HCT116 (cell line): ENCODE results near the gene ITPR1.
"Not testable (repeated sequence)": the region's sequence is repeated elsewhere in the genome, so short reads cannot be mapped to it uniquely, and the experiment has no call there.

Experiments used
- EZH2 ChIP-seq: fragments of 200-600 bp; sonication (generic); IDR thresholded peaks from 2 replicates; pipeline ENCODE4 v1.6.1; 2017; ENCODE audit warnings: antibody characterized with exemption, mixed run types
- JUND ChIP-seq: IDR thresholded peaks from 2 replicates; pipeline ENCODE4 v1.6.1; 2012
- POLR2A ChIP-seq: IDR thresholded peaks from 2 replicates; pipeline ENCODE4 v1.7.0; 2011; ENCODE audit warnings: borderline replicate concordance; ENCODE audit not compliant: insufficient read depth, insufficient read length; ENCODE audit errors: extremely low read depth
- POLR2AphosphoS5 ChIP-seq: IDR thresholded peaks from 2 replicates; pipeline ENCODE4 v1.6.1; 2011; ENCODE audit warnings: mild to moderate bottlenecking, low read depth, low read length, moderate library complexity
- RAD21 ChIP-seq: IDR thresholded peaks from 2 replicates; pipeline ENCODE4 v1.6.1; 2012; ENCODE audit warnings: low read depth, mild to moderate bottlenecking
- SP1 ChIP-seq: IDR thresholded peaks from 2 replicates; pipeline ENCODE4 v1.6.1; 2012; ENCODE audit warnings: low read depth
- ZFX ChIP-seq: fragments of 450-650 bp; IDR thresholded peaks from 2 replicates; pipeline ENCODE4 v1.6.1; 2017
- ZNF274 ChIP-seq: fragments of 200-500 bp; sonication (Bioruptor generic); IDR thresholded peaks from 2 replicates; pipeline ENCODE4 v1.6.1; 2014; ENCODE audit warnings: mild to moderate bottlenecking, low read depth, low read length, inconsistent platforms
- TF ChIP-seq, protein P1 (sequence below), 3 experiments: fragments of 200-600 bp in 1 of 3; sonication (generic) in 1 of 3; IDR thresholded peaks in 2 of 3; conservative IDR thresholded peaks in 1 of 3; 2 replicates each; pipeline ENCODE4 v1.5.1; 2012 to 2017; ENCODE audit warnings: low read depth in 2 of 3, low read length in 2 of 3, antibody characterized with exemption in 1 of 3, borderline replicate concordance in 1 of 3, control low read depth in 1 of 3, mild to moderate bottlenecking in 1 of 3, mixed read lengths in 1 of 3, mixed run types in 1 of 3, moderate library complexity in 1 of 3; ENCODE audit not compliant: insufficient read depth in 1 of 3
- TF ChIP-seq, protein P2 (sequence below): IDR thresholded peaks from 2 replicates; pipeline ENCODE4 v1.6.1; 2012
- TF ChIP-seq, protein P3 (sequence below): IDR thresholded peaks from 2 replicates; pipeline ENCODE4 v1.6.1; 2011; ENCODE audit warnings: mild to moderate bottlenecking, low read length, moderate library complexity; ENCODE audit not compliant: insufficient replicate concordance; ENCODE audit errors: extremely low read depth
- TF ChIP-seq, protein P4 (sequence below): IDR thresholded peaks from 2 replicates; pipeline ENCODE4 v1.6.1; 2012; ENCODE audit warnings: low read depth

DNA sequence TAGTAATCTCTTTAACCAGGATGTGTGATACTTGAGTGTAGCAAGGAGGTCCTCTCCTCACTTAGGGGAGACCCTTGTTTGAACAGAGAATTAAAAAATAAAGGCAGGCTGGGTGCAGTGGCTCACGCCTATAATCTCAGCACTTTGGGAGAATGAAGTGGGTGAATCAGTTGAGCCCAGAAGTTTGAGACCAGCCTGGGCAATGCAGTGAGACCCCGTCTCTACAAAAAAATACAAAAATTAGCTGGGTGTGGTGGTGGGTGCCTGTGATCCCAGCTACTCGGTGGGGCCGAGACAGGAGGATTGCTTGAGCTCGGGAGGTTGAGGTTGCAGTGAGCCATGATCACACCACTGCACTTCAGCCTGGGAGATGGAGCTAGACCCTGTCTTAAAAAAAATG is 105.1 kb downstream of the ITPR1 start:
- TF ChIP-seq, protein P1, sequence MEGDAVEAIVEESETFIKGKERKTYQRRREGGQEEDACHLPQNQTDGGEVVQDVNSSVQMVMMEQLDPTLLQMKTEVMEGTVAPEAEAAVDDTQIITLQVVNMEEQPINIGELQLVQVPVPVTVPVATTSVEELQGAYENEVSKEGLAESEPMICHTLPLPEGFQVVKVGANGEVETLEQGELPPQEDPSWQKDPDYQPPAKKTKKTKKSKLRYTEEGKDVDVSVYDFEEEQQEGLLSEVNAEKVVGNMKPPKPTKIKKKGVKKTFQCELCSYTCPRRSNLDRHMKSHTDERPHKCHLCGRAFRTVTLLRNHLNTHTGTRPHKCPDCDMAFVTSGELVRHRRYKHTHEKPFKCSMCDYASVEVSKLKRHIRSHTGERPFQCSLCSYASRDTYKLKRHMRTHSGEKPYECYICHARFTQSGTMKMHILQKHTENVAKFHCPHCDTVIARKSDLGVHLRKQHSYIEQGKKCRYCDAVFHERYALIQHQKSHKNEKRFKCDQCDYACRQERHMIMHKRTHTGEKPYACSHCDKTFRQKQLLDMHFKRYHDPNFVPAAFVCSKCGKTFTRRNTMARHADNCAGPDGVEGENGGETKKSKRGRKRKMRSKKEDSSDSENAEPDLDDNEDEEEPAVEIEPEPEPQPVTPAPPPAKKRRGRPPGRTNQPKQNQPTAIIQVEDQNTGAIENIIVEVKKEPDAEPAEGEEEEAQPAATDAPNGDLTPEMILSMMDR (IDR thresholded peaks at IDR 0.05 in 2 of 3, conservative IDR thresholded peaks at IDR 0.05 in 1 of 3; ENCODE audit: borderline replicate concordance in 1 of 3, insufficient read depth in 1 of 3, low read depth in 2 of 3, low read length in 2 of 3), result not testable (repeated sequence)
- TF ChIP-seq EZH2, JUND, SP1, ZNF274, RAD21, POLR2A, POLR2AphosphoS5, ZFX: not testable (repeated sequence)
- TF ChIP-seq, protein P2, sequence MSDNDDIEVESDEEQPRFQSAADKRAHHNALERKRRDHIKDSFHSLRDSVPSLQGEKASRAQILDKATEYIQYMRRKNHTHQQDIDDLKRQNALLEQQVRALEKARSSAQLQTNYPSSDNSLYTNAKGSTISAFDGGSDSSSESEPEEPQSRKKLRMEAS, result not testable (repeated sequence)
- TF ChIP-seq, protein P3, sequence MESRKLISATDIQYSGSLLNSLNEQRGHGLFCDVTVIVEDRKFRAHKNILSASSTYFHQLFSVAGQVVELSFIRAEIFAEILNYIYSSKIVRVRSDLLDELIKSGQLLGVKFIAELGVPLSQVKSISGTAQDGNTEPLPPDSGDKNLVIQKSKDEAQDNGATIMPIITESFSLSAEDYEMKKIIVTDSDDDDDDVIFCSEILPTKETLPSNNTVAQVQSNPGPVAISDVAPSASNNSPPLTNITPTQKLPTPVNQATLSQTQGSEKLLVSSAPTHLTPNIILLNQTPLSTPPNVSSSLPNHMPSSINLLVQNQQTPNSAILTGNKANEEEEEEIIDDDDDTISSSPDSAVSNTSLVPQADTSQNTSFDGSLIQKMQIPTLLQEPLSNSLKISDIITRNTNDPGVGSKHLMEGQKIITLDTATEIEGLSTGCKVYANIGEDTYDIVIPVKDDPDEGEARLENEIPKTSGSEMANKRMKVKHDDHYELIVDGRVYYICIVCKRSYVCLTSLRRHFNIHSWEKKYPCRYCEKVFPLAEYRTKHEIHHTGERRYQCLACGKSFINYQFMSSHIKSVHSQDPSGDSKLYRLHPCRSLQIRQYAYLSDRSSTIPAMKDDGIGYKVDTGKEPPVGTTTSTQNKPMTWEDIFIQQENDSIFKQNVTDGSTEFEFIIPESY, result not testable (repeated sequence)
- TF ChIP-seq, protein P4, sequence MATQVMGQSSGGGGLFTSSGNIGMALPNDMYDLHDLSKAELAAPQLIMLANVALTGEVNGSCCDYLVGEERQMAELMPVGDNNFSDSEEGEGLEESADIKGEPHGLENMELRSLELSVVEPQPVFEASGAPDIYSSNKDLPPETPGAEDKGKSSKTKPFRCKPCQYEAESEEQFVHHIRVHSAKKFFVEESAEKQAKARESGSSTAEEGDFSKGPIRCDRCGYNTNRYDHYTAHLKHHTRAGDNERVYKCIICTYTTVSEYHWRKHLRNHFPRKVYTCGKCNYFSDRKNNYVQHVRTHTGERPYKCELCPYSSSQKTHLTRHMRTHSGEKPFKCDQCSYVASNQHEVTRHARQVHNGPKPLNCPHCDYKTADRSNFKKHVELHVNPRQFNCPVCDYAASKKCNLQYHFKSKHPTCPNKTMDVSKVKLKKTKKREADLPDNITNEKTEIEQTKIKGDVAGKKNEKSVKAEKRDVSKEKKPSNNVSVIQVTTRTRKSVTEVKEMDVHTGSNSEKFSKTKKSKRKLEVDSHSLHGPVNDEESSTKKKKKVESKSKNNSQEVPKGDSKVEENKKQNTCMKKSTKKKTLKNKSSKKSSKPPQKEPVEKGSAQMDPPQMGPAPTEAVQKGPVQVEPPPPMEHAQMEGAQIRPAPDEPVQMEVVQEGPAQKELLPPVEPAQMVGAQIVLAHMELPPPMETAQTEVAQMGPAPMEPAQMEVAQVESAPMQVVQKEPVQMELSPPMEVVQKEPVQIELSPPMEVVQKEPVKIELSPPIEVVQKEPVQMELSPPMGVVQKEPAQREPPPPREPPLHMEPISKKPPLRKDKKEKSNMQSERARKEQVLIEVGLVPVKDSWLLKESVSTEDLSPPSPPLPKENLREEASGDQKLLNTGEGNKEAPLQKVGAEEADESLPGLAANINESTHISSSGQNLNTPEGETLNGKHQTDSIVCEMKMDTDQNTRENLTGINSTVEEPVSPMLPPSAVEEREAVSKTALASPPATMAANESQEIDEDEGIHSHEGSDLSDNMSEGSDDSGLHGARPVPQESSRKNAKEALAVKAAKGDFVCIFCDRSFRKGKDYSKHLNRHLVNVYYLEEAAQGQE, result not testable (repeated sequence)
